ENCODE data around the gene LRATD1.

DNA sequence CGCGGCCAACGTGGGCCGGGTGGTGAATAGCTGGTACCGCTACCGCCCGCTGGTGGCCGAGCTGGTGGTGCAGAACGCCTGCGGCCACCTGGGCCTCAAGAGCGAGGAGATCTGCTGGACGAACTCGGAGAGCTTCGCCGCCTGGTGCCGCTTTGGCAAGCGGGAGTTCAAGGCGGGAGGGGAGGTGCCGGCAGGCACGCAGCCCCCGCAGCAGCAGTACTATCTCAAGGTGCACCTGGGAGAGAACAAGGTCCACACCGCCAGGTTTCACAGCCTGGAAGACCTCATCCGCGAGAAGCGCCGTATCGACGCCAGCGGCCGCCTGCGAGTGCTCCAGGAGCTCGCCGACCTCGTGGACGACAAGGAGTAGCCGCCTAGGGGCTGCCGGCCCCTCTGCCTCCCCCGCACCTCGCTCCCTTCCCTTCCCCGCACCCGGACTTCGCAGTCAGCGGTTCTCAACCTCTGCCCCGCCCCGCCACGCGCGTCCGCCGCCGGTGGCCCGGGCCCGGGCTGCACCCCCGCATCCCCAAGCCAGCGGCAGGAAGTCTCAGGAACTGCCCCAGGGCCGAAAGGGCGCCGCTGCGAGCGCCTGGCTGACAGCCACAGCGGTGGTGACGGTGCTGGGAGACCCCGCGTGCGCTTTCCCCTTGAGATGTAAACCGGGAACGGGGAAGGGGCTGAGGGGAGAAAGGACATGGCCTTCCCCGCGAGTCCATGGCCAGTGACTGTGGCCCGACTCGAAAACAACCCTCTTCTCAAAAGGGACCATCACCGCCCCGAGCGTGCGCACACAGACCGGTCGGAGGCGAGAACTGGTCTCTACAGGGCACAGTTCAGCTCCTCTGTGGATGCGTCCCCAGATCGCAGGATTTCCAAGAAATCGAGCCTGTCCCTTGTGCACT, 2.2 kb downstream of the LRATD1 start:
- TF ChIP-seq POLR2AphosphoS5 (IDR thresholded peaks at IDR 0.05): peak; percentile 37
- no peak for TF ChIP-seq EZH2 (IDR thresholded peaks at IDR 0.05; ENCODE audit: borderline replicate concordance, insufficient read depth, low read length, poor library complexity, severe bottlenecking)
- TF ChIP-seq, protein P1, sequence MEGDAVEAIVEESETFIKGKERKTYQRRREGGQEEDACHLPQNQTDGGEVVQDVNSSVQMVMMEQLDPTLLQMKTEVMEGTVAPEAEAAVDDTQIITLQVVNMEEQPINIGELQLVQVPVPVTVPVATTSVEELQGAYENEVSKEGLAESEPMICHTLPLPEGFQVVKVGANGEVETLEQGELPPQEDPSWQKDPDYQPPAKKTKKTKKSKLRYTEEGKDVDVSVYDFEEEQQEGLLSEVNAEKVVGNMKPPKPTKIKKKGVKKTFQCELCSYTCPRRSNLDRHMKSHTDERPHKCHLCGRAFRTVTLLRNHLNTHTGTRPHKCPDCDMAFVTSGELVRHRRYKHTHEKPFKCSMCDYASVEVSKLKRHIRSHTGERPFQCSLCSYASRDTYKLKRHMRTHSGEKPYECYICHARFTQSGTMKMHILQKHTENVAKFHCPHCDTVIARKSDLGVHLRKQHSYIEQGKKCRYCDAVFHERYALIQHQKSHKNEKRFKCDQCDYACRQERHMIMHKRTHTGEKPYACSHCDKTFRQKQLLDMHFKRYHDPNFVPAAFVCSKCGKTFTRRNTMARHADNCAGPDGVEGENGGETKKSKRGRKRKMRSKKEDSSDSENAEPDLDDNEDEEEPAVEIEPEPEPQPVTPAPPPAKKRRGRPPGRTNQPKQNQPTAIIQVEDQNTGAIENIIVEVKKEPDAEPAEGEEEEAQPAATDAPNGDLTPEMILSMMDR (IDR thresholded peaks at IDR 0.05; ENCODE audit: poor library complexity, severe bottlenecking): peak; percentile 76
- peak; percentile 79 for TF ChIP-seq RAD21 (conservative IDR thresholded peaks at IDR 0.05)

Data from neural cell (in vitro differentiated cells).